GM19395 (cell line): ENCODE measurements around the gene ALKAL2.
"Not testable (repeated sequence)": the region's sequence is repeated elsewhere in the genome, so short reads cannot be mapped to it uniquely, and the experiment has no call there.

Experiments used
- ATAC-seq: cut with Tn5 transposase; IDR thresholded peaks from one replicate; pipeline ENCODE4 v1.9.1; 2021; ENCODE audit warnings: mild to moderate bottlenecking, moderate library complexity; ENCODE audit not compliant: unreplicated experiment

ALKAL2 gene

DNA sequence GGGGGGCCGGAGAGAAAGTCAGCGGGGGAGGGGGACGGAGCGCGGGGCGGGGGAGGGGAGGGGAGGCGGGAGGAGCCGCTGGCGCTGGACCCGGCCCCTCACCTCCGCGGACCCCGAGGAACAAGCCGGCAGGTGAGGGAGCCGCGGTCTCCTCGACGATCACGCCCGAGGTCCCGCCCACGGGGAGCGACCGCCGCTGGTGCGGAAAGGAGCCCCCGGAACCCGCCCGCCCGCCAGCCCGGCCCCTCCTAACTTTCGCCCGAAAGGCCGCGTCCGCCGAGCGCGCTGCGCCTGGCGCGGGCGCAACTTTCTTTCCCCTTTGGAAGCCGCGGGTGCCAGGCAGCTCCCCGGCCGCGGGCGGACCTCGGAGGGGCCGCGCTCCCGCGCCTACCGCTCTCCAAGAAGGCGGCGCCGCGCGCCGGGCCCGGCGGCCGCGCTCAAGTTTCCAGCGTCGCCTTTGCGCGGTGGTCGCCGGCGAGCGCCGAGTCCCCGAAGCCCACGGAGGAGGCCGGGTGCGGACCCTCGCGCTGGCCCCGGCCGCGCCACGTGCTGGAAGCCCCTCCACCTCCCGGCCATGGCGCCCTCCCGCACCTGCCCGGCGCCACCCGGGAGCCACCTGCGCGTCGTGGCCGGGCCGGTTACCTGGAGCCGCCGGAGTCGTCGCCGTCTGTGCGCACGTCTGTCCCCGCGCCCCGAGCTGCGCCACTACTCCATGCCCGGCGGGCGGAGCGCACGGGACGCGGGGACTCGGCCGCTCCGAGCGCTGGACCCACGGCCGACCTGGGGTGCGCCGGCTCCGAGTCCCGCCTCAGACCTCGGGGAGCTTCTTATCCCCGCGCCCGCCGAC, at the start of gene ALKAL2:
ALKAL2 (minus strand) TSS at position 181 of the 847 bp plus-strand sequence. CDS start 256 bp downstream, outside the sequence.
- no peak for ATAC-seq

DNA sequence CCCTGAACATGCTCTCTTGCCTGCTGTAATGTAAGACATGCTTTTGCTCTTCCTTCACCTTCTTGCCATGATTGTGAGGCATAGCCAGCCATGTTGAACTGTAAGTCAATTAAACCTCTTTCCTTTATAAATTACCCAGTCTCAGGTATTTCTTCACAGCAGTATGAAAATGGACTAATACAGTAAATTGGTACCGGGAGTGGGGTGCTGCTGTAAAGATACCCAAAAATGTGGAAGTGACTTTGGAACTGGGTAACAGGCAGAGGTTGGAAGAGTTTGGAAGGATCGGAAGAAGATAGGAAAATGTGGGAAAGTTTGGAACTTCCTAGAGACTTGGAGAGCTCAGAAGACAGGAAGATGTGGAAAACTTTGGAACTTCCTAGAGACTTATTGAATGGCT, 49.1 kb upstream of the ALKAL2 start:
- ATAC-seq: not testable (repeated sequence)

GRCh38 chr2:336360-336759, 48.5 kb upstream of the ALKAL2 start:
- no peak for ATAC-seq

GRCh38 chr2:332592-332991, 44.7 kb upstream of the ALKAL2 start:
- no peak for ATAC-seq

- no peak for ATAC-seq
These were observed 40.9 kb upstream of the ALKAL2 start for GRCh38 chr2:328761-329160.

DNA sequence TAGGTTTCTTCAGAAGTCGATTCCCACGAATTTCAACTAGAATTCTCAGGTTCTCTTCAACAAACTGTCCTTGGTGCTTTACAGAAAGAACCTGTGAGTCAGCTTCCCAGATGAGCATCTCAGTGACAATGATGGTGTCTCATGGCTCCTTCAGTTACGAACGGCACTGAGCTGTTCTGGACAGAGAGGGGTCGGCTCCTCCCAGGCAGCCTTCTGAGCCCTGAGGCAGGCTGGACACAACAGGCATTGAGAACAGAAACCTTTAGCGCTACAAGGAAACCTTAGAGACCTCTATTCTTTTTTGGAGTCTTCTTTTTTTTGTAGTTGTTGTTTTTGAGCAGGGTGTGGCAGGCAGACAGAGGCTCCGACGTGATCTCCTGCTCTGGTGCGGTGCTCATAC, 35.1 kb upstream of the ALKAL2 start:
- no peak for ATAC-seq

DNA sequence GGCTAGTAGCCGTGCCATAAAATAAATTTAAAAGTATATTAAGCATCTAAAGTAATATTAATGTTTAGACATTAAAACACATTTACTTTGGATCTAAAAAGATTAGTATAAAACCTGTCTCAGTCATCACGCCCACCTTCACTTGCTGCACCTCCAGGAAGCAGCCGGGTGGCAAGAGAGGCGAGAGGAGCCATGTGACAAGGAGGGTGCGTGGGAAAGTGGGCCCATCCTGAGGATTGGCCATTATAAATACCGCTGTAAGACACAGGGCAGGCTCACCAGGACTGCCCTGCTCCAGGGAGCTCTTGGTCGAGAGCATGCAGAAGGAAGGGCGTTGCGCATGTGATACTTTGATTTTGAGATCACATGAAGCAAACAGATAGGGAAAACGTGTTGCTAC, 34.4 kb upstream of the ALKAL2 start:
- ATAC-seq: no peak

GRCh38 chr2:320561-320960, 32.7 kb upstream of the ALKAL2 start:
- no peak for ATAC-seq

DNA sequence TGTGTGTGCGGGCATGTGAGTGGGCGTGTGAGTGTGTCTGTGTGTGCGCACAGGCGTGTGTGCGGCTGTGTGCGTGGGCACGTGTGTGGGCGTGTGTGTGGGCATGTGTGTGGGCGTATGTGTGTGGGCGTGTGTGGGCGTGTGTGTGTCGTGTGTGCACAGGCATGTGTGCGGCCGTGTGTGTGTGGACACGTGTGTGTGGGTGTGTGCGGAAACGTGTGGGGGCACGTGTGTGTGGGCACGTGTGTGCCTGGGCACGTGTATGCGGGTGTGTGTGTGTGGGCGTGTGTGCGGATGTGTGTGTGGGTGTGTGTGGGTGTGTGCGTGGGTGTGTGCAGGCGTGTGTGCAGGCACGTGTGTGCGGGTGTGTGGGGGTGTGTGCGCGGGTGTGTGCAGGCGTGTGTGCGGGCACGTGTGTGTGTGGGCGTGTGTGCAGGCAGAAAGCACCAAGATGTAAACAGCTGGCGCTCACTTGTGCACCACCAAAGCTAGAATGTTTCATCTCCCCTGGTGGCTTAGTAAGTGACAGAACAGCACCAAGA, 31.2 kb upstream of the ALKAL2 start:
- ATAC-seq: no peak

- ATAC-seq: peak; percentile 77
These were observed 29.9 kb upstream of the ALKAL2 start for GRCh38 chr2:317501-318424.

- ATAC-seq: no peak
These were observed 28.5 kb upstream of the ALKAL2 start for GRCh38 chr2:316381-316780.

DNA sequence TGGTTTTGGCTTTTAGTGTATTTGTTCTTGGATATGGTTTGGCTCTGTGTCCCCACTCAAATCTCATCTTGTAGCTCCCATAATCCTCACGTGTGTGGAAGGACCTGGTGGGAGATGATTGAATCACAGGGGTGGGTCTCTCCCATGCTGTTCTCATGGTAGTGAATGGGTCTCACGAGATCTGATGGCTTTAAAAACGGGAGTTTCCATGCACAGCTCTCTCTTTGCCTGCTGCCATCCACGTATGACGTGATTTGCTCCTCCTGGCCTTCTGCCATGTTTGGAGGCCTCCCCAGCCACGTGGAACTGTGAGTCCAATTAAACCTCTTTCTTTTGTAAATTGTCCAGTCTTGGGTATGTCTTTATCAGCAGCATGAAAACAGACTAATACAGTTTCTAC, 28.0 kb upstream of the ALKAL2 start:
- ATAC-seq: not testable (repeated sequence)

- ATAC-seq: no peak
These were observed 26.9 kb upstream of the ALKAL2 start for GRCh38 chr2:314561-315336.

GRCh38 chr2:313991-314390, 26.1 kb upstream of the ALKAL2 start:
- ATAC-seq: no peak

DNA sequence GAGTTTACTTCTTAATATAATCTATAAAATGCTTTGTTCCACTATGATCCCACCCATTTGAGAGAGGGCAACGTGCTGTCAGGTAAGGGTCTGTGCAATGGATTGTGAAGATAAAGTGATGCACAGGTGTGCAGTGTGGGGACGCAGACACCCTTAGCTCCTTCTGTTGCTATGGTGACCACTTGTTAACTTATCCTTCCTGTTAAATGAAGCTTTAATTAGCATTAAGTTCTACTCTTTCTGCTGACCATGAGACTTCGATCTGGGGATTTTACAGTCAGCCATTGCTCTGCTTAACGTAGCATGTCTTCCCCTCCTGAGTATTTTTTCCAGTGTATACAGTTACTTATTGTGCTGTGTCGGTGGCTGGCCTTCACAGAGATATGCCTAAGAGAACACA, 23.1 kb upstream of the ALKAL2 start:
- no peak for ATAC-seq

DNA sequence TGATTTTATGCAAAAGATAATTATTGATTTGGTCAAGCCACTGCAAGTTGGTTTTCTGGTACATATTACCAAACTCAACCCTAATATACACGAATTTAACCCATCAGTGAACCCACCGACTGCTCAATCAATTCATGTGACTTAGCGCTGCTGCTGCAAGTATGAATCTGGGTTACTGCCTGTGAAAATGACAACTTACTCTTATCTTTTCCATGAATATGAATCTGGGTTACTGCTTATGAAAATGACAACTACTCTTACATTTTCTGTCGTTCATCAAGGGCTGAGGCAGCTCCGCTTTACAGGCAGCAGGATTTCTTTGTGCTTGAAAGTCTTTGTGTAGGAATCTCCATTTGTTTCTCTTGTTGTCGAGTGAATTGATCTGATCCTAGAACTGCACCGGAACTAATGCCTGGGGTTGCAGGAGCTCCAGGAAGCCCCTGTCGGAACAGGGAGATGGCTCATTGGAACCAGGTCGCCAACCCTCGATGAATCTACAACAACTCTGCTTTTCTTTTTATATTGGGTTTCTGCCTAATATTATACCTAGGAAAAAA, 22.1 kb upstream of the ALKAL2 start:
- no peak for ATAC-seq

DNA sequence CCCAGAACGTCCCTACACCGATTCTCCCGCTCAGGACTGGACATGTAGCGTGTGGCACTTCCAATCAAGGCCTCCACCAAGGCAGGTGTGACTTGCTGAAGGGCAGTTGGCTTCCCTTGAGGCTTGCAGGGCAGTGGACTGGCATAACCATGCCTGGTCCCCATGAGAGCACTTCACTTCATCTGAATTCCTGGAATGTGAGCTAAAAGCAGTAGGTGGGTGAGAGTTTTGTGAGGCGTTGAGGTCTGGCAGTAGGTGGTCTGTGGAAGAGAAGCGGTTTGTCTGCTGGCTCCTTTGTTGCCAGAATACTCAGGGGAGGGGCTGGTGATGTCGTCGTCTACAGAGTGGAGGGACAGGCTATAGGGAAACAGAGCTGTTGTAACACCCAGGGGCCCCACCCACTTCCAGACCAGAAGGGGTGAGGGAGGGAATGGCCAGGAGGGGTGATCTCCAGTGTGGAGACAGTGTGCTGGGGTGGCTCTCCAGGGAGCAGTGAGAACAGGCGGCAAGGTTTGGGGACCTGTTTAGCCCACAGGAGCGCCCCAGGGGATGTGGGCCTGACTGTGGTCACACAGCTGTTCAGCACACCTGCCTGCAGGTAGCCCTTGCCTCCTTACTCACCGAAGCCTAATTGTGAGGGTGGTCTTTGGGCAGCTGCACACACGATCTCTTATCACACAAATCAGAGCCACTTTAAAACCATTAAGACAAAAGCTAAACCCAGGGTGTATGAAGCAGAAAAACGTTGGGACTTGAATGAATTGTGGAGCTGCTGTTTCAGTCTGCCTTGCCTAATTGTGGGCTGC, 21.5 kb upstream of the ALKAL2 start:
- no peak for ATAC-seq

- no peak for ATAC-seq
These were observed 17.5 kb upstream of the ALKAL2 start for GRCh38 chr2:305366-305765.

DNA sequence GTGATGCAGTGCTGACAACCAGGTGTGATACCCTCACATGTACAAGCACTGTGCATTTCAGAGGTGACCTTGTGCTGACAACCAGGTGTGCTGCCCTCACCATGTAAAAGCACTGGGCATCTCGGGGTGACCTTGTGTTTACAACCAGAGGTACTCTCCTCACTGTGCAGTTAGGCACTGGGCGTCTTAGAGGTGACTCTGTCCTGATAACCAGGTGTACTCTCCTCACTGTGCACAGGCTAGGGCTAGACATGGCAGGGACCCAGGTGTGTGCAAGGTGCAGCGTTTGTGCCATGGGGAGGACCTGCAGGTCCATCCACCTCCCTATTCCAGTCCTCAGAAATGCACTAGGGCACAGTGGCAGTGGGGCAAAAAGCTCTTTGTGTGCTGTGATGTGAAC, 8.5 kb upstream of the ALKAL2 start:
- ATAC-seq: no peak

- ATAC-seq: no peak
These were observed 7.2 kb upstream of the ALKAL2 start for GRCh38 chr2:295090-295489.
